ENCODE measurements around the gene F3. TPM values are rescaled to one million over a fixed set of nuclear protein-coding genes. Genes with fewer than 3 reads are reported as not detected.

Gene F3
- polyA plus RNA-seq = 25.7 and 30.2 TPM in 2 replicates

DNA sequence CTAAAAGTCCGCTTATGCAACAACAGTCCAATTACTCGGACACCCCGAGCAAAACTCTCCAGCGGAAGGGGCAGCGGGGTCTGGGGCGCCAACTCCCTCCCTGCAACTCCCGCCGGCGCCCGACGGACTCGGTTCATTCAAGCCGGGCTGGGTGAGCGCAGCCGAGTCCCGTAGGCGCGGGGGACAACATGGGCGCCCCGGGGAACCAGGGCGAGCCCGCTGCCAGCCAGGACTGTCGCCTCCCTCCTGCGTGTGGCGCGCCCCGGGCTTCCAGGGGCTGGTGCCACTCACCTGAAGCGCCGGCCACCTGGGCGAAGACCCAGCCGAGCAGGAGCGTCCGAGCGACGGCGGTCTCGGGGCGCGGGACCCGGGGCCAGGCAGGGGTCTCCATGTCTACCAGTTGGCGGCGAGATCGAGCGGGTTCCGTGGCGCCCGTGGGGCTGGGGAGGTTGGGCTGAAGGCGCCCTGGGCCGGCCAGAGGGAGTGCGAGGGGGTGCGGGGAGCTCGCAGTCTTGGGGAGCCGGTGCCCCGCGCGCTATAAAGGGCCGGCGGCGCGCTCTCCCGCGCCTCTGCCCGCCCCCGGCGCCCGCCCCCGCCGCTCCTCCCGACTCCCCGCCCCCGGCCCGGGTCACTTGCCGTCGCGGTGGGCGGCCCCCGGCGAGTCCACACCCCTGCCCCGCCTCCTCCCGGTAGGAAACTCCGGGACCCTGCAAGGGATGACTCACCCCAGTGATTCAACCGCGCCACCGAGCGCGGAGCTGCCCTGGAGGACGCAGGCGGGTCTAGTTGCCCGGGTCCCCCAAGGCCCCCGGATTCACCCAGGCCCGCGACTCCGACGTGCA is at the start of gene F3:
F3 (minus strand) TSS at position 514 of the 842 bp plus-strand sequence; CDS start at position 391, 123 bp downstream.

Other genes with a start within 250 kb of the F3 start
- 40.8 and 48.9 TPM in 2 replicates for gene ABCD3, start 123.4 kb downstream of the F3 start, polyA plus RNA-seq